HEK293 (cell line): ENCODE results near the gene ADCY4.

ENCODE experiments used
- CTCF ChIA-PET: fragments of 350-600 bp; formaldehyde crosslinking; extraction: SDS; loops from one replicate; lab custom pipeline; 2021; ENCODE audit warnings: antibody characterized with exemption; lab: Yijun Ruan, JAX
- POLR2A ChIA-PET: fragments of 300-600 bp; formaldehyde crosslinking; extraction: SDS; loops from one replicate; lab custom pipeline; 2020; ENCODE audit warnings: antibody characterized with exemption, inconsistent platforms; lab: Yijun Ruan, JAX
- H3K27ac ChIP-seq: fragments of 200-500 bp; sonication (Bioruptor generic); 2 replicates; pipeline ENCODE4 v1.5.1; 2014; ENCODE audit warnings: low read depth, low read length, control low read depth, inconsistent platforms; ENCODE audit errors: extremely low read depth
- H3K36me3 ChIP-seq, 2 experiments: fragments of 200-500 bp in 1 of 2; sonication (Bioruptor generic) in 1 of 2; 1 replicate in 1 of 2; 2 replicates in 1 of 2; pipeline ENCODE4 v1.5.1; 2014 to 2017; ENCODE audit warnings: inconsistent platforms in 2 of 2, low read length in 2 of 2; ENCODE audit not compliant: control insufficient read depth in 2 of 2, insufficient read depth in 1 of 2
- H3K4me1 ChIP-seq: fragments of 200-500 bp; sonication (Bioruptor generic); 2 replicates; pipeline ENCODE4 v1.5.1; 2014; ENCODE audit warnings: mild to moderate bottlenecking, low read length, inconsistent platforms; ENCODE audit not compliant: control insufficient read depth, insufficient read depth
- H3K4me3 ChIP-seq: 2 replicates; pipeline ENCODE4 v1.5.1; 2011; ENCODE audit warnings: low read depth, mild to moderate bottlenecking, control low read depth, low read length, moderate library complexity
- H3K9me3 ChIP-seq: fragments of 200-500 bp; sonication (Bioruptor generic); 2 replicates; pipeline ENCODE4 v1.5.1; 2014; ENCODE audit warnings: low read depth, low read length, inconsistent platforms; ENCODE audit not compliant: control insufficient read depth, insufficient read depth
- GFI1B ChIP-seq: fragments of 450-650 bp; formaldehyde crosslinking; IDR thresholded peaks from 2 replicates; pipeline ENCODE4 v1.5.1; 2016; ENCODE audit warnings: missing biosample characterization, missing genetic modification characterization
- IKZF3 ChIP-seq: fragments of 450-650 bp; IDR thresholded peaks from 2 replicates; pipeline ENCODE4 v1.5.0; 2018; ENCODE audit warnings: missing biosample characterization, mild to moderate bottlenecking, missing genetic modification characterization, moderate library complexity
- KLF1 ChIP-seq: fragments of 450-650 bp; formaldehyde crosslinking; IDR thresholded peaks from 2 replicates; pipeline ENCODE4 v1.5.1; 2016; ENCODE audit warnings: missing biosample characterization, missing genetic modification characterization
- ZBTB17 ChIP-seq: fragments of 450-650 bp; formaldehyde crosslinking; IDR thresholded peaks from 2 replicates; pipeline ENCODE4 v1.5.1; 2016; ENCODE audit warnings: missing biosample characterization, missing genetic modification characterization
- ZBTB20 ChIP-seq: fragments of 450-650 bp; formaldehyde crosslinking; IDR thresholded peaks from 2 replicates; pipeline ENCODE4 v1.5.1; 2016; ENCODE audit warnings: missing biosample characterization, missing genetic modification characterization
- ZBTB21 ChIP-seq: fragments of 450-650 bp; formaldehyde crosslinking; IDR thresholded peaks from 2 replicates; pipeline ENCODE4 v1.5.1; 2017; ENCODE audit warnings: missing biosample characterization, missing genetic modification characterization
- ZBTB8A ChIP-seq: fragments of 450-650 bp; formaldehyde crosslinking; IDR thresholded peaks from 2 replicates; pipeline ENCODE4 v1.5.1; 2016; ENCODE audit warnings: missing biosample characterization, missing genetic modification characterization
- ZNF2 ChIP-seq: fragments of 450-650 bp; formaldehyde crosslinking; IDR thresholded peaks from 2 replicates; pipeline ENCODE4 v1.5.1; 2016; ENCODE audit warnings: missing biosample characterization, missing genetic modification characterization
- ZNF248 ChIP-seq: fragments of 450-650 bp; formaldehyde crosslinking; IDR thresholded peaks from 2 replicates; pipeline ENCODE4 v1.5.1; 2017; ENCODE audit warnings: missing biosample characterization, missing genetic modification characterization
- ZNF341 ChIP-seq: fragments of 450-650 bp; formaldehyde crosslinking; IDR thresholded peaks from 2 replicates; pipeline ENCODE4; 2016; ENCODE audit warnings: low read depth, missing biosample characterization, missing genetic modification characterization
- ZNF366 ChIP-seq: fragments of 450-650 bp; formaldehyde crosslinking; conservative IDR thresholded peaks from 2 replicates; pipeline ENCODE4 v1.5.1; 2016; ENCODE audit warnings: missing biosample characterization, missing genetic modification characterization
- ZNF529 ChIP-seq: fragments of 450-650 bp; formaldehyde crosslinking; IDR thresholded peaks from 2 replicates; pipeline ENCODE4 v1.5.1; 2017; ENCODE audit warnings: missing genetic modification characterization, missing biosample characterization; ENCODE audit not compliant: insufficient replicate concordance
- ZNF561 ChIP-seq: fragments of 450-650 bp; IDR thresholded peaks from 2 replicates; pipeline ENCODE4 v1.5.1; 2018; ENCODE audit warnings: missing biosample characterization, missing genetic modification characterization, borderline replicate concordance
- ZNF658 ChIP-seq: fragments of 450-650 bp; formaldehyde crosslinking; IDR thresholded peaks from 2 replicates; pipeline ENCODE4; 2016; ENCODE audit warnings: missing biosample characterization, missing genetic modification characterization
- ZNF664 ChIP-seq: fragments of 450-650 bp; formaldehyde crosslinking; IDR thresholded peaks from 2 replicates; pipeline ENCODE4 v1.5.1; 2016; ENCODE audit warnings: missing biosample characterization, missing genetic modification characterization
- TF ChIP-seq, protein P1 (sequence below): fragments of 450-650 bp; formaldehyde crosslinking; IDR thresholded peaks from 2 replicates; pipeline ENCODE4 v1.5.1; 2016; ENCODE audit warnings: missing biosample characterization, missing genetic modification characterization
- TF ChIP-seq, protein P2 (sequence below): fragments of 450-650 bp; formaldehyde crosslinking; IDR thresholded peaks from 2 replicates; pipeline ENCODE4 v1.5.1; 2016; ENCODE audit warnings: missing biosample characterization, missing genetic modification characterization
- TF ChIP-seq, protein P3 (sequence below): fragments of 450-650 bp; formaldehyde crosslinking; IDR thresholded peaks from 2 replicates; pipeline ENCODE4 v1.5.1; 2016; ENCODE audit warnings: missing biosample characterization, missing genetic modification characterization, borderline replicate concordance
- TF ChIP-seq, protein P4 (sequence below): fragments of 450-650 bp; formaldehyde crosslinking; IDR thresholded peaks from 2 replicates; pipeline ENCODE4 v1.5.1; 2016; ENCODE audit warnings: missing biosample characterization, missing genetic modification characterization
- TF ChIP-seq, protein P5 (sequence below): fragments of 450-650 bp; formaldehyde crosslinking; IDR thresholded peaks from 2 replicates; pipeline ENCODE4 v1.5.1; 2016; ENCODE audit warnings: missing biosample characterization, missing genetic modification characterization

The ADCY4 gene

DNA sequence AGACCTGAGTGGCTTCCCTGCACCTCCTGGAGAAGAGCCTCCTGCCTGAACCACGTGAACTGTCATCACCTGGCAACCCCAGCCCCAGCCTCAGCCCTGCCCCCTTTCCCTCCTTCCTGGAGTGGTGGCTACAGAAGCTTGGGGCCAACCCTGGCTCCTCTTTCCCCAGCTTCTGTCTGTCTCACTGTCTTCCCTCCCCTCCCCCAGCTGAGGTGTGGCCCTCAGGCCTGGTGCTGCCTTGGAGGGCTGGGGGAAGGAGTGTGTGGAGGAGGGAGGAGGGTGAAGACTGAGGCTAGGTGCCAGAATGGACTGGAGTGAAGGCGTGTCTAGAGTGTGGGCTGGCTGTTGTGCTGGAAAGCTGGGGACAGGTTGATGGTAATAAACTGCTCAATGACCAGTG is 42.8 kb upstream of the ADCY4 start (continued):
- TF ChIP-seq, protein P1, sequence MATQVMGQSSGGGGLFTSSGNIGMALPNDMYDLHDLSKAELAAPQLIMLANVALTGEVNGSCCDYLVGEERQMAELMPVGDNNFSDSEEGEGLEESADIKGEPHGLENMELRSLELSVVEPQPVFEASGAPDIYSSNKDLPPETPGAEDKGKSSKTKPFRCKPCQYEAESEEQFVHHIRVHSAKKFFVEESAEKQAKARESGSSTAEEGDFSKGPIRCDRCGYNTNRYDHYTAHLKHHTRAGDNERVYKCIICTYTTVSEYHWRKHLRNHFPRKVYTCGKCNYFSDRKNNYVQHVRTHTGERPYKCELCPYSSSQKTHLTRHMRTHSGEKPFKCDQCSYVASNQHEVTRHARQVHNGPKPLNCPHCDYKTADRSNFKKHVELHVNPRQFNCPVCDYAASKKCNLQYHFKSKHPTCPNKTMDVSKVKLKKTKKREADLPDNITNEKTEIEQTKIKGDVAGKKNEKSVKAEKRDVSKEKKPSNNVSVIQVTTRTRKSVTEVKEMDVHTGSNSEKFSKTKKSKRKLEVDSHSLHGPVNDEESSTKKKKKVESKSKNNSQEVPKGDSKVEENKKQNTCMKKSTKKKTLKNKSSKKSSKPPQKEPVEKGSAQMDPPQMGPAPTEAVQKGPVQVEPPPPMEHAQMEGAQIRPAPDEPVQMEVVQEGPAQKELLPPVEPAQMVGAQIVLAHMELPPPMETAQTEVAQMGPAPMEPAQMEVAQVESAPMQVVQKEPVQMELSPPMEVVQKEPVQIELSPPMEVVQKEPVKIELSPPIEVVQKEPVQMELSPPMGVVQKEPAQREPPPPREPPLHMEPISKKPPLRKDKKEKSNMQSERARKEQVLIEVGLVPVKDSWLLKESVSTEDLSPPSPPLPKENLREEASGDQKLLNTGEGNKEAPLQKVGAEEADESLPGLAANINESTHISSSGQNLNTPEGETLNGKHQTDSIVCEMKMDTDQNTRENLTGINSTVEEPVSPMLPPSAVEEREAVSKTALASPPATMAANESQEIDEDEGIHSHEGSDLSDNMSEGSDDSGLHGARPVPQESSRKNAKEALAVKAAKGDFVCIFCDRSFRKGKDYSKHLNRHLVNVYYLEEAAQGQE (tag by site-specific recombination), result no peak
- no peak for TF ChIP-seq ZBTB8A (tag by site-specific recombination)
- no peak for TF ChIP-seq ZNF561 (tag by site-specific recombination)
- TF ChIP-seq ZNF658, result no peak
- TF ChIP-seq ZBTB21 (tag by site-specific recombination), result no peak
- TF ChIP-seq ZNF248, result no peak
- TF ChIP-seq KLF1 (tag by site-specific recombination), result peak; percentile 77
- TF ChIP-seq ZBTB17 (tag by site-specific recombination), result no peak
- TF ChIP-seq ZNF2 (tag by site-specific recombination), result no peak
- TF ChIP-seq, protein P2, sequence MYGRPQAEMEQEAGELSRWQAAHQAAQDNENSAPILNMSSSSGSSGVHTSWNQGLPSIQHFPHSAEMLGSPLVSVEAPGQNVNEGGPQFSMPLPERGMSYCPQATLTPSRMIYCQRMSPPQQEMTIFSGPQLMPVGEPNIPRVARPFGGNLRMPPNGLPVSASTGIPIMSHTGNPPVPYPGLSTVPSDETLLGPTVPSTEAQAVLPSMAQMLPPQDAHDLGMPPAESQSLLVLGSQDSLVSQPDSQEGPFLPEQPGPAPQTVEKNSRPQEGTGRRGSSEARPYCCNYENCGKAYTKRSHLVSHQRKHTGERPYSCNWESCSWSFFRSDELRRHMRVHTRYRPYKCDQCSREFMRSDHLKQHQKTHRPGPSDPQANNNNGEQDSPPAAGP (tag by site-specific recombination), result peak; percentile 93

DNA sequence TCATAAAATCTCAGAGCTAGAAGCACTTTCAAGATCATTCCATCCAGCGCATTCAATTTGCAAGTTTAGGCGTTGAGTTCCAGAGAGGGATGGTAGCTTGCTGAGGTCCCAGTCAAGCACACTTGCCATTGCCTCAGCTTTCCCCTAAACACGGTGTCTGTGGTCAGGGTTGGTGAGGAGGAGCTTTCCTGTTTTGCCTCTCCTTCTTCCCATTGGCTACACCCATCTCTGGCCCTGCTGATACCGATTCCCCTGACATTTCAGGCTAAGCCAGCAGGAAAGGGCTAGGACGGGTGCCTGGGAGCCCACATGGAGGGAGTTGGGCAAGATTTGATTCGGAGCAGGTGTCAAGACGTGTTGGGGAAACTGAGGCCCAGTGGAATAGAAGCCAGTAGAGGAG is 42.3 kb upstream of the ADCY4 start:
- H3K36me3 ChIP-seq, result peaks cover 0 to 53% of the 10 kb centered on the region in 2 experiments; a peak in 1 of 3 replicates
- ChIA-PET POLR2A (interaction anchor here (1.0 kb wide), 2 partner anchors 11 to 63 kb away, joined by 3 to 4 read pairs; no protein-coding TSS in a partner anchor), CTCF (interaction anchor here (1.2 to 1.7 kb wide), 2 partner anchors 11 to 54 kb away, joined by 3 to 7 read pairs; no protein-coding TSS in a partner anchor)
- no peak overlapping the region for H3K4me3 ChIP-seq
- no peak overlapping the region for H3K27ac ChIP-seq
- TF ChIP-seq ZBTB8A (tag by site-specific recombination), result 0 out of 2 replicates have a peak, but pooled peaks have one; percentile 4
- TF ChIP-seq ZNF341 (tag by site-specific recombination), result no peak
- peaks cover 17% of the 10 kb centered on the region for H3K4me1 ChIP-seq
- no peaks in the 10 kb centered on the region for H3K9me3 ChIP-seq

DNA sequence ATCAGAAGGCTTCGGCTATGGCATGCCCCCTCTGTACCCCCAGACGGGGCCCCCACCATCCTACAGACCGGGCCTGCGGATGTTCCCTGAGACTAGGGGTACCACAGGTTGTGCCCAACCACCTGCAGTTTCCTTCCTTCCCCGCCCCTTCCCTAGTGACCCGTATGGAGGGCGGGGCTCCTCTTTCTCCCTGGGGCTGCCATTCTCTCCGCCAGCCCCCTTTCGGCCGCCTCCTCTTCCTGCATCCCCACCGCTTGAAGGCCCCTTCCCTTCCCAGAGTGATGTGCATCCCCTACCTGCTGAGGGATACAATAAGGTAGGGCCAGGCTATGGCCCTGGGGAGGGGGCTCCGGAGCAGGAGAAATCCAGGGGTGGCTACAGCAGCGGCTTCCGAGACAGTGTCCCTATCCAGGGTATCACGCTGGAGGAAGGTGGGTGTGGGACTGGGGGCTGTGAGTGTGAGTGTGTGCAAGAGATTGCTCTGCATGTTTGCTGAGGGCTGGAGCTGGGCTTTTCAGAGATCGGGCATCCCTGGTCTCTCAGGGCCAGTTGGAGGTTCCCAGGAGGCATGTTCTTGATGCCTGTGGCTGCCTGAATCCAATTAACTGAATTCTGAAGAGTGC is 41.7 kb upstream of the ADCY4 start:
- ChIA-PET POLR2A (interaction anchor here (1.0 kb wide), 1 partner anchor 63 kb away, joined by 3 read pairs; no protein-coding TSS in a partner anchor), CTCF (interaction anchor here (0.6 to 1.7 kb wide), 3 partner anchors 11 to 55 kb away, joined by 3 to 7 read pairs (median 3); no protein-coding TSS in a partner anchor)
- Histone ChIP-seq H3K27ac (no peak overlapping the region), H3K9me3 (no peaks in the 10 kb centered on the region), H3K4me1 (peaks cover 18% of the 10 kb centered on the region), H3K4me3 (no peak overlapping the region), H3K36me3 (peaks cover 0 to 58% of the 10 kb centered on the region in 2 experiments; a peak in 2 of 3 replicates)
- TF ChIP-seq ZBTB8A (tag by site-specific recombination), result 0 out of 2 replicates have a peak, but pooled peaks have one; percentile 0
- TF ChIP-seq, protein P3, sequence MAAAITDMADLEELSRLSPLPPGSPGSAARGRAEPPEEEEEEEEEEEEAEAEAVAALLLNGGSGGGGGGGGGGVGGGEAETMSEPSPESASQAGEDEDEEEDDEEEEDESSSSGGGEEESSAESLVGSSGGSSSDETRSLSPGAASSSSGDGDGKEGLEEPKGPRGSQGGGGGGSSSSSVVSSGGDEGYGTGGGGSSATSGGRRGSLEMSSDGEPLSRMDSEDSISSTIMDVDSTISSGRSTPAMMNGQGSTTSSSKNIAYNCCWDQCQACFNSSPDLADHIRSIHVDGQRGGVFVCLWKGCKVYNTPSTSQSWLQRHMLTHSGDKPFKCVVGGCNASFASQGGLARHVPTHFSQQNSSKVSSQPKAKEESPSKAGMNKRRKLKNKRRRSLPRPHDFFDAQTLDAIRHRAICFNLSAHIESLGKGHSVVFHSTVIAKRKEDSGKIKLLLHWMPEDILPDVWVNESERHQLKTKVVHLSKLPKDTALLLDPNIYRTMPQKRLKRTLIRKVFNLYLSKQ (tag by site-specific recombination), result no peak
- TF ChIP-seq, protein P4, sequence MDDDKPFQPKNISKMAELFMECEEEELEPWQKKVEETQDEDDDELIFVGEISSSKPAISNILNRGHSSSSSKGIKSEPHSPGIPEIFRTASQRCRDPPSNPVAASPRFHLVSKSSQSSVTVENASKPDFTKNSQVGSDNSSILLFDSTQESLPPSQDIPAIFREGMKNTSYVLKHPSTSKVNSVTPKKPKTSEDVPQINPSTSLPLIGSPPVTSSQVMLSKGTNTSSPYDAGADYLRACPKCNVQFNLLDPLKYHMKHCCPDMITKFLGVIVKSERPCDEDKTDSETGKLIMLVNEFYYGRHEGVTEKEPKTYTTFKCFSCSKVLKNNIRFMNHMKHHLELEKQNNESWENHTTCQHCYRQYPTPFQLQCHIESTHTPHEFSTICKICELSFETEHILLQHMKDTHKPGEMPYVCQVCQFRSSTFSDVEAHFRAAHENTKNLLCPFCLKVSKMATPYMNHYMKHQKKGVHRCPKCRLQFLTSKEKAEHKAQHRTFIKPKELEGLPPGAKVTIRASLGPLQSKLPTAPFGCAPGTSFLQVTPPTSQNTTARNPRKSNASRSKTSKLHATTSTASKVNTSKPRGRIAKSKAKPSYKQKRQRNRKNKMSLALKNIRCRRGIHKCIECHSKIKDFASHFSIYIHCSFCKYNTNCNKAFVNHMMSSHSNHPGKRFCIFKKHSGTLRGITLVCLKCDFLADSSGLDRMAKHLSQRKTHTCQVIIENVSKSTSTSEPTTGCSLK, result no peak
- no peak for TF ChIP-seq ZNF366
- no peak for TF ChIP-seq GFI1B
- TF ChIP-seq ZNF664 (tag by site-specific recombination), result no peak
- TF ChIP-seq IKZF3 (tag by site-specific recombination), result no peak
- no peak for TF ChIP-seq ZNF529 (tag by site-specific recombination)
- TF ChIP-seq ZBTB20, result no peak
- TF ChIP-seq, protein P5, sequence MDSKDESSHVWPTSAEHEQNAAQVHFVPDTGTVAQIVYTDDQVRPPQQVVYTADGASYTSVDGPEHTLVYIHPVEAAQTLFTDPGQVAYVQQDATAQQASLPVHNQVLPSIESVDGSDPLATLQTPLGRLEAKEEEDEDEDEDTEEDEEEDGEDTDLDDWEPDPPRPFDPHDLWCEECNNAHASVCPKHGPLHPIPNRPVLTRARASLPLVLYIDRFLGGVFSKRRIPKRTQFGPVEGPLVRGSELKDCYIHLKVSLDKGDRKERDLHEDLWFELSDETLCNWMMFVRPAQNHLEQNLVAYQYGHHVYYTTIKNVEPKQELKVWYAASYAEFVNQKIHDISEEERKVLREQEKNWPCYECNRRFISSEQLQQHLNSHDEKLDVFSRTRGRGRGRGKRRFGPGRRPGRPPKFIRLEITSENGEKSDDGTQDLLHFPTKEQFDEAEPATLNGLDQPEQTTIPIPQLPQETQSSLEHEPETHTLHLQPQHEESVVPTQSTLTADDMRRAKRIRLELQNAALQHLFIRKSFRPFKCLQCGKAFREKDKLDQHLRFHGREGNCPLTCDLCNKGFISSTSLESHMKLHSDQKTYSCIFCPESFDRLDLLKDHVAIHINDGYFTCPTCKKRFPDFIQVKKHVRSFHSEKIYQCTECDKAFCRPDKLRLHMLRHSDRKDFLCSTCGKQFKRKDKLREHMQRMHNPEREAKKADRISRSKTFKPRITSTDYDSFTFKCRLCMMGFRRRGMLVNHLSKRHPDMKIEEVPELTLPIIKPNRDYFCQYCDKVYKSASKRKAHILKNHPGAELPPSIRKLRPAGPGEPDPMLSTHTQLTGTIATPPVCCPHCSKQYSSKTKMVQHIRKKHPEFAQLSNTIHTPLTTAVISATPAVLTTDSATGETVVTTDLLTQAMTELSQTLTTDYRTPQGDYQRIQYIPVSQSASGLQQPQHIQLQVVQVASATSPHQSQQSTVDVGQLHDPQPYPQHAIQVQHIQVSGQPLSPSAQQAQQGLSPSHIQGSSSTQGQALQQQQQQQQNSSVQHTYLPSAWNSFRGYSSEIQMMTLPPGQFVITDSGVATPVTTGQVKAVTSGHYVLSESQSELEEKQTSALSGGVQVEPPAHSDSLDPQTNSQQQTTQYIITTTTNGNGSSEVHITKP (tag by site-specific recombination), result peak; percentile 56
